Common myeloid progenitor, CD34-positive (primary cell): Measurements from ENCODE around the gene MAGI1.

Experiments used
- CTCF ChIA-PET: fragments of 350-600 bp; sonication (Branson Sonifier 250); formaldehyde crosslinking; loops from one replicate; lab custom pipeline; 2021; ENCODE audit warnings: antibody characterized with exemption; lab: Charles Lee
- POLR2A ChIA-PET: fragments of 350-600 bp; sonication (Branson Sonifier 250); formaldehyde crosslinking; loops from one replicate; lab custom pipeline; 2021; ENCODE audit warnings: antibody characterized with exemption; lab: Charles Lee
- DNase-seq, 3 donors: peaks; one replicate each; pipeline versions ENCODE4 v3.0.0 to v3.0.0-alpha.2; 2013
- H3K27ac ChIP-seq, 2 experiments: 1 replicate in 1 of 2; 2 replicates in 1 of 2; pipeline ENCODE4 v1.7.0; 2013; ENCODE audit warnings: inconsistent platforms in 2 of 2, low read length in 2 of 2, mild to moderate bottlenecking in 2 of 2, low read depth in 1 of 2, moderate library complexity in 1 of 2; ENCODE audit not compliant: severe bottlenecking in 2 of 2, insufficient read depth in 1 of 2, poor library complexity in 1 of 2
- H3K27me3 ChIP-seq, 5 experiments: replicated peaks in 2 of 5; 1 replicate in 3 of 5; 2 replicates in 2 of 5; pipeline versions ENCODE4 v1.6.1 to v1.7.0; 2013; ENCODE audit warnings: low read length in 4 of 5, mild to moderate bottlenecking in 2 of 5, moderate library complexity in 2 of 5, inconsistent platforms in 1 of 5; ENCODE audit not compliant: insufficient read depth in 5 of 5, control insufficient read depth in 4 of 5
- H3K36me3 ChIP-seq, 4 experiments: 1 replicate in 2 of 4; 2 replicates in 2 of 4; pipeline versions ENCODE4 v1.6.1 to v1.7.0; 2013; ENCODE audit warnings: low read length in 3 of 4, control low read depth in 1 of 4, mild to moderate bottlenecking in 1 of 4; ENCODE audit not compliant: control insufficient read depth in 4 of 4, insufficient read depth in 4 of 4
- H3K4me1 ChIP-seq, 4 experiments: 1 replicate in 3 of 4; 2 replicates in 1 of 4; pipeline versions ENCODE4 v1.6.1 to v1.7.1; 2013; ENCODE audit warnings: low read length in 3 of 4, mild to moderate bottlenecking in 3 of 4, control low read depth in 1 of 4, inconsistent platforms in 1 of 4, moderate library complexity in 1 of 4; ENCODE audit not compliant: control insufficient read depth in 4 of 4, insufficient read depth in 4 of 4; ENCODE audit errors: control extremely low read depth in 1 of 4
- H3K4me3 ChIP-seq, 7 experiments: 1 replicate in 4 of 7; 2 replicates in 3 of 7; pipeline versions ENCODE4 v1.5.1 to v1.7.0; 2013; ENCODE audit warnings: mild to moderate bottlenecking in 7 of 7, low read length in 6 of 7, moderate library complexity in 6 of 7, inconsistent platforms in 2 of 7, low read depth in 2 of 7, control low read depth in 1 of 7; ENCODE audit not compliant: insufficient read depth in 4 of 7, control insufficient read depth in 1 of 7; ENCODE audit errors: extremely low read depth in 1 of 7
- H3K9me3 ChIP-seq, 5 experiments: 1 replicate in 4 of 5; 2 replicates in 1 of 5; pipeline versions ENCODE4 v1.6.1 to v1.7.1; 2013; ENCODE audit warnings: low read length in 4 of 5, mild to moderate bottlenecking in 2 of 5, inconsistent platforms in 1 of 5, low read depth in 1 of 5, moderate library complexity in 1 of 5; ENCODE audit not compliant: control insufficient read depth in 4 of 5, insufficient read depth in 2 of 5; ENCODE audit errors: control extremely low read depth in 1 of 5
- WGBS: methylation state at CpG from one replicate; pipeline ENCODE4 v1.1.5; 2013; ENCODE audit not compliant: insufficient coverage; 5-methylcytosine and 5-hydroxymethylcytosine counted together

The MAGI1 gene

GRCh38 chr3:65556934-65557577 is 481.7 kb downstream of the MAGI1 start:
- Histone ChIP-seq H3K9me3 (no peaks in the 10 kb centered on the region), H3K4me1 (no peaks in the 10 kb centered on the region), H3K27me3 (peaks cover 0 to 1% (median 0%) of the 10 kb centered on the region in 5 experiments), H3K27ac (no peak overlapping the region), H3K36me3 (no peaks in the 10 kb centered on the region), H3K4me3 (no peak overlapping the region)
- CTCF ChIA-PET = no interaction called here
- DNase-seq = no peak
- 85% methylated on average over 3 of the region's 5 CpGs for WGBS
- POLR2A ChIA-PET = no interaction called here

GRCh38 chr3:65552434-65552833 is 486.3 kb downstream of the MAGI1 start:
- Histone ChIP-seq H3K27ac (no peak overlapping the region), H3K9me3 (no peaks in the 10 kb centered on the region), H3K4me3 (no peak overlapping the region), H3K27me3 (peaks cover 7 to 43% (median 12%) of the 10 kb centered on the region in 5 experiments), H3K4me1 (no peaks in the 10 kb centered on the region), H3K36me3 (no peaks in the 10 kb centered on the region)
- ChIA-PET CTCF (interaction anchor here (0.8 kb wide), 1 partner anchor 52 kb away, joined by 3 read pairs; no protein-coding TSS in a partner anchor), POLR2A (interaction anchor here (0.6 kb wide), 1 partner anchor 1337 kb away, joined by 3 read pairs; no protein-coding TSS in a partner anchor)
- no peak for DNase-seq
- no CpG with 5 or more reads among the region's 1 CpG for WGBS

DNA sequence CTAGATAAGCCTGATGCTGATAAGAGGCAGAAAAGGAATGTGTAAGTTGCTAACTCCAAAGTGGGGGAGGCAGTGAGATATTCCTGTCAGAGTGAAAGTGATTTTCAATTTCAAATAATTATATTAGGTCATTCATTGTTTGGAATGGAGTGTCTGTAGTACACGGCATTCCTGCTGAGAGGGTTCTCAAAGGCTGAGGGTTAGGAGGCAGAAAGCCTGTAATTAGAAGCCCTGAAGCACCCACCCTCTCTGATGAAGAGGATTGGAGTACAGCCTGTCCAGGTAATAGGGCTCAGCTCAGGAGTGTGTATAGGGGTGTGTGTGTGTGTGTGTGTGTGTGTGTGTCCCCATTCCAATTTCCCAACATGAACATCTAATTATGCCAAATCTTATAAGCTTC is 486.8 kb downstream of the MAGI1 start:
- Histone ChIP-seq H3K4me1 (no peaks in the 10 kb centered on the region), H3K27me3 (peaks cover 7 to 46% (median 12%) of the 10 kb centered on the region in 5 experiments), H3K4me3 (no peak overlapping the region), H3K36me3 (no peaks in the 10 kb centered on the region), H3K27ac (no peak overlapping the region), H3K9me3 (no peaks in the 10 kb centered on the region)
- DNase-seq = no peak
- POLR2A ChIA-PET = interaction anchor here (0.6 kb wide), 1 partner anchor 1337 kb away, joined by 3 read pairs; no protein-coding TSS in a partner anchor
- WGBS = no CpG with 5 or more reads among the region's 1 CpG
- CTCF ChIA-PET = interaction anchor here (0.8 kb wide), 1 partner anchor 51 kb away, joined by 3 read pairs; no protein-coding TSS in a partner anchor

- no peak for DNase-seq
- H3K27me3 ChIP-seq = peaks cover 7 to 49% (median 13%) of the 10 kb centered on the region in 5 experiments
- POLR2A ChIA-PET = no interaction called here
- no peaks in the 10 kb centered on the region for H3K36me3 ChIP-seq
- WGBS = 88% methylated on average over 1 of the region's 2 CpGs
- H3K4me3 ChIP-seq = no peak overlapping the region
- H3K4me1 ChIP-seq = no peaks in the 10 kb centered on the region
- H3K27ac ChIP-seq = no peak overlapping the region
- H3K9me3 ChIP-seq = no peaks in the 10 kb centered on the region
- CTCF ChIA-PET = no interaction called here
Measured at GRCh38 chr3:65550137-65550536, 488.6 kb downstream of the MAGI1 start.

GRCh38 chr3:65549626-65549959 is 489.1 kb downstream of the MAGI1 start:
- DNase-seq = no peak
- H3K4me1 ChIP-seq = no peaks in the 10 kb centered on the region
- H3K36me3 ChIP-seq = no peaks in the 10 kb centered on the region
- H3K9me3 ChIP-seq = no peaks in the 10 kb centered on the region
- H3K27ac ChIP-seq = no peak overlapping the region
- ChIA-PET CTCF (no interaction called here), POLR2A (no interaction called here)
- no CpG with 5 or more reads among the region's 9 CpGs for WGBS
- no peak overlapping the region for H3K4me3 ChIP-seq
- H3K27me3 ChIP-seq = peaks cover 7 to 49% (median 13%) of the 10 kb centered on the region in 5 experiments

- Histone ChIP-seq H3K27me3 (peaks cover 7 to 49% (median 13%) of the 10 kb centered on the region in 5 experiments), H3K9me3 (no peaks in the 10 kb centered on the region), H3K4me1 (no peaks in the 10 kb centered on the region), H3K4me3 (no peak overlapping the region), H3K36me3 (no peaks in the 10 kb centered on the region), H3K27ac (no peak overlapping the region)
- 2% methylated on average over 42 of the region's 71 CpGs for WGBS
- ChIA-PET POLR2A (no interaction called here), CTCF (no interaction called here)
- no peak for DNase-seq
Measured at GRCh38 chr3:65548848-65549625, 489.7 kb downstream of the MAGI1 start.

- no peaks in the 10 kb centered on the region for H3K36me3 ChIP-seq
- H3K27ac ChIP-seq = no peak overlapping the region
- 100% methylated on average over 1 of the region's 1 CpG for WGBS
- H3K4me3 ChIP-seq = no peak overlapping the region
- H3K4me1 ChIP-seq = no peaks in the 10 kb centered on the region
- peaks cover 7 to 35% (median 13%) of the 10 kb centered on the region in 5 experiments for H3K27me3 ChIP-seq
- no peaks in the 10 kb centered on the region for H3K9me3 ChIP-seq
- ChIA-PET POLR2A (no interaction called here), CTCF (no interaction called here)
- no peak for DNase-seq
Measured at GRCh38 chr3:65545429-65545828, 493.3 kb downstream of the MAGI1 start.
